GM13977 (cell line): Measurements from ENCODE around the gene PHYHIPL.

ENCODE experiments used
- DNase-seq: peaks from one replicate; pipeline ENCODE4 v3.0.0; 2012; ENCODE audit warnings: low spot score
- in situ Hi-C: fragments of 300-500 bp; cut with MboI; formaldehyde crosslinking; loops from one replicate; pipeline ENCODE4 v1.12.0; 2022; ENCODE audit warnings: low sequenced_read_pairs, low pct_unique_long_range_greater_than_20kb, mixed read lengths, inconsistent platforms; ENCODE audit not compliant: unreplicated experiment
- TF ChIP-seq, protein P1 (sequence below): IDR thresholded peaks from 2 replicates; pipeline ENCODE4 v1.5.1; 2012; ENCODE audit warnings: mild to moderate bottlenecking, control low read depth; ENCODE audit not compliant: insufficient read depth; ENCODE audit errors: extremely low read depth, missing control alignments

PHYHIPL gene

DNA sequence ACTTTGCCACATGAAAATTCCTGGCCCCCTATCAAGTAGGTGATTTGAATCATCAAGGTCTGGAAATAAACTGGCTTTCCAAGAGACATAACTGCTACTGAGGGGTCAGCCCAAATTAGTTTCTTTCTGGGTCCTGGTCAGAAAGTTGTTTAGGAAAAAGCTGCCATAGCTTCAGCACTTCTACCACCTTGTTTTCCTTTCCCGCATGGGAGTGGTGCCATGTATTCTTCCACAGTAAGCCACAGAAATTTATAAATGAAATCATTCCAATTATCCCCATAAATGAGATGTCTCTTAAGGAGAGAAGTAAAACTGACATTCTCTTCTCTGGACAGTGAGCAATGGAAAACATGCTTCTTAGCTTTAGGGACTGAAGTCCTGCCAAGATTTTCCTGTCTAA lies 80.8 kb downstream of the PHYHIPL start:
- in situ Hi-C loops, result no loop called here
- TF ChIP-seq, protein P1, sequence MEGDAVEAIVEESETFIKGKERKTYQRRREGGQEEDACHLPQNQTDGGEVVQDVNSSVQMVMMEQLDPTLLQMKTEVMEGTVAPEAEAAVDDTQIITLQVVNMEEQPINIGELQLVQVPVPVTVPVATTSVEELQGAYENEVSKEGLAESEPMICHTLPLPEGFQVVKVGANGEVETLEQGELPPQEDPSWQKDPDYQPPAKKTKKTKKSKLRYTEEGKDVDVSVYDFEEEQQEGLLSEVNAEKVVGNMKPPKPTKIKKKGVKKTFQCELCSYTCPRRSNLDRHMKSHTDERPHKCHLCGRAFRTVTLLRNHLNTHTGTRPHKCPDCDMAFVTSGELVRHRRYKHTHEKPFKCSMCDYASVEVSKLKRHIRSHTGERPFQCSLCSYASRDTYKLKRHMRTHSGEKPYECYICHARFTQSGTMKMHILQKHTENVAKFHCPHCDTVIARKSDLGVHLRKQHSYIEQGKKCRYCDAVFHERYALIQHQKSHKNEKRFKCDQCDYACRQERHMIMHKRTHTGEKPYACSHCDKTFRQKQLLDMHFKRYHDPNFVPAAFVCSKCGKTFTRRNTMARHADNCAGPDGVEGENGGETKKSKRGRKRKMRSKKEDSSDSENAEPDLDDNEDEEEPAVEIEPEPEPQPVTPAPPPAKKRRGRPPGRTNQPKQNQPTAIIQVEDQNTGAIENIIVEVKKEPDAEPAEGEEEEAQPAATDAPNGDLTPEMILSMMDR, result no peak
- no peak for DNase-seq

DNA sequence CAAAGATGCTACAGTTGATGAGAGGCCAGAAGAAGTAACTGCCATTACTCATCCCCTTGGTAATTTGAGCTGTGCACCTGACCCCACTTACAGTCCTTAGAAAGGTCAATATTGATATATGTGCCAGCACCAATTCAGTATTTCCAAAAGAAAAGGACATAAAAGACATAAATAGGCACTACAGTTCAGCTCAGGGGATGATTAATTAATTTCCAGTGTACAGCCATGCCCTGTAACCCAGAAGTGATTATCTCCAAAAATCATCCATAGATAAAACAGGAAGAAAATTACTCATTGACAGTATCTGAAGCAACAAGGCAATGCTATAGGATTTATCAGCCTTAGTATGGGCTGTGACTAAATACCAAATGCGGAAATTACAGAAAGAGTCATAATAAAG lies 82.4 kb downstream of the PHYHIPL start:
- in situ Hi-C loops, result no loop called here
- no peak for DNase-seq
- TF ChIP-seq, protein P1, result no peak

DNA sequence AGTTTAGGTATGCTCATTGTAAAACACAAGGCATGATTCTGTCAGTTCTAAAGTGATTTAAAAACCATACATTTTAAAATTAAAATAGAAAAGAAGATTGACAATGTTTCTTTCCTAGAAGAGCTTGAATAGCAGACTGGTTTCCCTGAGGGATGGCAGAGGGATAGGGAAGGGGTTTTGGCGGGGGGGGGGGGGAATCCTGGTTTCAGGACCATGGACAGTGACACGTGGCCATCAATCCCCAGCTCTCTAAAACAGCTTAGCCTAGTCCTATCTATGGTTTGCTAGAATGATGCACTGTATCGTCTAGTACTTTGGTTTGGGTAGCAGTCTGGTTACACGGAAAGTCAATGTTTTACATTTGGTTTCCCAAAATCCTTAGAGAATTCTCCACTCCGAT lies 88.7 kb downstream of the PHYHIPL start:
- no peak for DNase-seq
- TF ChIP-seq, protein P1, result no peak
- in situ Hi-C loops, result no loop called here

DNA sequence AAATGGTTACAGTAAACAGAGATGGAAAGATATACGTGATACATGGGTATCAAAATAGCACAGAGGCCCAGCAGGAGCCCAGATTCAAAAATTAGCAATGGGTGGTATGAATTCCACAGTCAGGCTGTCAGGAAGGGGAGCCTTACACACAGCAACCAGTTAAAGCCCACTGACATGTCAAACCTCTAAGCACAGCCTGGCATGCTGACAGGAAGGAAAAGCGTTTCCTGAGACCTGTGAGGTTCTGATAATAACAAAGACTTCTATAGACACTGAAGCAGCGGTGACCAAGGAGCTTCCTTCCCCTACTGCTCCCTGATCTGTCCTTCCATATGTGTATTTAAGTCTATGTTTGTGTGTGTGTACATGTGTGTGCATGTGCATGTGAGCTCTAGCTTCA lies 89.9 kb downstream of the PHYHIPL start:
- no peak for DNase-seq
- in situ Hi-C loops, result no loop called here
- TF ChIP-seq, protein P1, result no peak

DNA sequence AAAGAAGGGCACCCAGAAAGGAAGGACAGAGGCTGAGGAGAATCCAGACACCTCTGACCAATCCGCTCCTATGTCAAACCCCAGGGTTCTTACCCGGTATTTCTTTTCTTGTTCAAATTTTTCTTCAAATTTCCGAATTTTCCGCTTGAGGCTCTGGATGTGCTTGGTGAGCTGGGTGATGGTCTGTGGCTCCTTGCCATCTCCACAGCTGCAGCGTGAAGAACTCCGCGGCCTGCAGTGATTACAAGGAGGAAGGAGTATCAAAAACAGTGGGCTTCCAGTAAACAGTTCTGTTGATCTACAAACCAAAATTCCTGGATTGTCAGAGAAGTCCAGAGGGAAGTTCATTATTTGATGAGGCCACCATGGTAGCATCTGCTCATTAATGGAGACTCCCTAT lies 92.0 kb downstream of the PHYHIPL start:
- in situ Hi-C loops, result no loop called here
- DNase-seq, result no peak
- TF ChIP-seq, protein P1, result no peak

DNA sequence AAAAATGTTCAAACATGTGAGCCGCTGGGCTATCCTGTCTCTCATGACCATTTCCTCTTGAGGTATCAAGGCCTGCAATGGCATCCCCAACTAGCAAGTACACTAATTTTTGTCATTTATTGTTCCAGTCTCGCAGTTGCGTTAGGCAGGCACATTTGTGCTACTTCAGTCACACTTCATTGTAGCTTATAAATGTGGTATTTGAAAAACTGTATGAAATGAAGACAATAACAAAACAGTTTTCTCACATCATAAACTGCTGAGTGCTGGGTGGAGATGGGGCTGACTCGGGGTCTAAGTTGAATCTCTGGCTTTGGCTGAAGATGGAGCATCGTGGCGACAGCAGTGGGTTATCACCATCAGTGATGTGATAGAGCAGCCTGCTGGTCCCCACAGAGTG lies 93.2 kb downstream of the PHYHIPL start:
- TF ChIP-seq, protein P1, result no peak
- in situ Hi-C loops, result no loop called here
- DNase-seq, result no peak

DNA sequence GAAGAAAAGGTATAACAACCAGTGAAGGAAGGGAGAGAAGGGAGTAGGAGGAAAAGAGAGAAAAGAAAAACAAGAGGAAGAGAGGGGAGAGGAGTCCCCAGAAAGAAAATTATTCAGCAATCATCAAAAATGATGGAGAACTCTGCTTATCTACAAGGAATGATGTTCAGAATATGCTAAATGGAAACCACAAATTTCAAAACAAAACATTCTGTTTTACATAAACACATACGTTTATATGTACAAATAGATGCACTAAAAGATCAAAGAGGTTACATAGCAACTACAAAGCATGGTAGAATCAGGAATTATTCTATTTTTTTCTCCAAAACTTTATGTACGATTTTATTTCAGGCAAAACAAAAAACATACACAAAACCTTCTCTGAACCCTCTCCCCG lies 94.0 kb downstream of the PHYHIPL start:
- in situ Hi-C loops, result no loop called here
- TF ChIP-seq, protein P1, result no peak
- DNase-seq, result no peak
